ENCODE measurements around the gene MAZ.
"Not testable (repeated sequence)": the region's sequence is repeated elsewhere in the genome, so short reads cannot be mapped to it uniquely, and the experiment has no call there.

GRCh38 chr16:29761280-29761651, 45.1 kb upstream of the MAZ start:
- TF ChIP-seq CTCF, POLR2A (IDR thresholded peaks at IDR 0.05): not testable (repeated sequence)

All from prostate gland (tissue), 2 donors.